Occipital lobe (tissue), 2 donors: Measurements from ENCODE around the gene DENND6B. TPM values are rescaled to one million over a fixed set of nuclear protein-coding genes. Genes with fewer than 3 reads are reported as not detected.
"Not testable (repeated sequence)": the region's sequence is repeated elsewhere in the genome, so short reads cannot be mapped to it uniquely, and the experiment has no call there.

Source experiments
- DNase-seq: peaks from one replicate; lab custom pipeline; 2025; lab: John Stamatoyannopoulos, UW
- total RNA-seq: library from RNA; depleted of rRNA; stranded (reverse); fragments of >200 nt; gene quantifications from one replicate; pipeline ENCODE4 v1.2.3, GENCODE V29; 2014

DENND6B gene
- total RNA-seq, 1 donor from 2014 or later = 16.5 TPM

DNA sequence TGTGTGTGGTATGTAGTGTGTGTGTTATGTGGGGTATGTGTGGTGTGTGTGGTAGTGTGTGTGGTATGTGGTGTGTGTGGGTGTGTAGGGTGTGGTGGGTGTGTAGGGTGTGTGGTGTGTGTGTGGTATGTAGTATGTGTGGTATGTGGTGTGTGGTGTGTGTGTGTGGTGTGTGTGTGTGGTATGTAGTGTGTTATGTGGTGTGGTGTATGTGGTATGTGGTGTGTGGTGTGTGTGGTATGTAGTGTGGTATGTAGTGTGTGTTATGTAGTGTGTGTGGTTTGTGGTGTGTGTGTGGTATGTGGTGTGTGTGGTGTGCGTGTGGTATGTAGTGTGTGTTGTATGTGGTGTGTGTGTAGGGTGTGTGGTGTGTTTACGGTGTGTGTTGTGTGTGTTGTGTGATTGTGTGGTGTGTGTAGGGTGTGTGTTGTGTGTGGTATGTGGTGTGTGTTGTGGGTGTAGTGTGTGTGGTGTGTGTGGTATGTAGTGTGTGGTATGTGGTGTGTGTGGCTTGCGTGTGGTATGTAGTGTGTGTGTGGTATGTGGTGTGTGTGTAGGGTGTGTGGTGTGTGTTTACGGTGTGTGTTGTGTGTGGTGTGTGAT, 12.1 kb upstream of the DENND6B start:
- no peak for DNase-seq

DNA sequence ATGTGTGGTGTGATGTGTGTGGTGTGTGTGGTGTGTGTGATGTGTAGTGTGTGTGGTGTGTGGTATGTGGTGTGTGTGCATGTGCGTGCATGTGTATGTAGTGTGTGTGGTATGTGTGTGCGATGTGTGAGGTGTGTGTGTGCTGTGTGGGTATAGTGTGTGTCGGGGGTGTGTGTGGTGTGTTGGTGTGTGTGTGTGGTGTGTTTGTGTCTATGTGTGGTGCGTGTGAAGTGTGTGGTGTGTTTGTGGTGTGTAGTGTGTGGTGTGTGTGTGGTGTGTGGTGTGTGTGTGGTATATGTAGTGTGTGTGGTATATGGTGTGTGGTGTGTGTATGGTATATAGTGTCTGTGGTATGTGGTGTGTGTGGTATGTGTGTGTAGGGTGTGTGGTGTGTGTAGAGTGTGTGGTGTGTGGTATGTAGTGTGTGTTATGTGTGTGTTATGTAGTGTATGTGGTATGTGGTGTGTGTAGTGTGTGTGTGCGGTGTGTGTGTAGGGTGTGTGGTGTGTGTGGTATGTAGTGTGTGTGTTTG, 11.3 kb upstream of the DENND6B start:
- no peak for DNase-seq

GRCh38 chr22:50337262-50338041, 10.6 kb upstream of the DENND6B start:
- no peak for DNase-seq

DNA sequence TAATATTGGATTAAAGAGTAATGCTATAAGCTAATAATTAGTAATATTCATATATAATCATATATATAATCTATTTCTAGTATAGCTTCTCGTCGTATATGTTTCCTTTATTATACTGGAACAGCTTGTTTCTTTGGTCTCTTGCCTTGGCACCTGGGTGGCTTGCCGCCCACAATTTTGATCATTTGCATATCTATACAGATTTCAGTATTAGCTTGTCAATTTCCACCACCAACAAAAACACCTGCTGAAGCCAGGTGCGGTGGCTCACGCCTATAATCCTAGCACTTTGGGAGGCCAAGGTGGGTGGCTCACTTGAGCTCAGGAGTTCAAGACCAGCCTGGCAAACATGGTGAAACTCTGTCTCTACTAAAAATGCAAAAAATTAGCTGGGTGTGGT, 7.6 kb upstream of the DENND6B start:
- DNase-seq = not testable (repeated sequence)

DNA sequence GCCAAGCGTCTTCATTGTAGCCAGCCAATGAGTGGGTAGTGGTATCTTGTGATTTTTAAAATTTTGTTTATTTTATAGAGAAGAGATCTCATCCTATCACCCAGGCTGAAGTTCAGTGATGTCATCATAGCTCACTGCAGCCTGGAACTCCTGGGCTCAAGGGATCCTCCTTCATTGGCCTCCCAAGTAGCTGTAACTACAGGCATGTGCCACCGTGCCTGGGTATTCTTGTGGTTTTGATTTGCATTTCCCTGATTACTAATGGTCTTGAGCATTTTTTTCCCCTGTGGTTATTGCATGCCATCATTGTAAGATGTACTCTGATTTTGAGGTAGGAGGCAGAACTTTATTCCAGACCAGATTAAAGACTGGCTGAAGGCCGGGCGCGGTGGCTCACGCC, 2.4 kb upstream of the DENND6B start:
- DNase-seq = no peak

DNA sequence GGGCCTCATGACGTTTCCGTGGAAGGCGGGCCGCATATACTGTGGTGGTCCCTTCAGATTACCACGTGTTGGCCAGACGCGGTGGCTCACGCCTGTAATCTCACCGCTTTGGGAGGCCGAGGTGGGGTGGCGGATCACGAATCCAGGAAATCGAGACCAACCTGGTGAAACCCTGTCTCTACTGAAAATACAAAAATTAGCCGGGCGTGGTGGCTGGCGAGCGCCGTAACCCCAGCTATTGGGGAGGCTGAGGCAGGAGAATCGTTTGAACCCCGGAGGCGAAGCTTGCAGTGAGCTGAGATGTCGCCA, 853 bp upstream of the DENND6B start:
- no peak for DNase-seq

- DNase-seq = no peak
These were observed 422 bp downstream of the DENND6B start for GRCh38 chr22:50326225-50326955.

GRCh38 chr22:50325444-50326224, 1.2 kb downstream of the DENND6B start:
- DNase-seq = no peak

- DNase-seq = no peak
These were observed 2.9 kb downstream of the DENND6B start for GRCh38 chr22:50323900-50324299.

GRCh38 chr22:50322382-50323104, 4.3 kb downstream of the DENND6B start:
- DNase-seq = not testable (repeated sequence)

DNA sequence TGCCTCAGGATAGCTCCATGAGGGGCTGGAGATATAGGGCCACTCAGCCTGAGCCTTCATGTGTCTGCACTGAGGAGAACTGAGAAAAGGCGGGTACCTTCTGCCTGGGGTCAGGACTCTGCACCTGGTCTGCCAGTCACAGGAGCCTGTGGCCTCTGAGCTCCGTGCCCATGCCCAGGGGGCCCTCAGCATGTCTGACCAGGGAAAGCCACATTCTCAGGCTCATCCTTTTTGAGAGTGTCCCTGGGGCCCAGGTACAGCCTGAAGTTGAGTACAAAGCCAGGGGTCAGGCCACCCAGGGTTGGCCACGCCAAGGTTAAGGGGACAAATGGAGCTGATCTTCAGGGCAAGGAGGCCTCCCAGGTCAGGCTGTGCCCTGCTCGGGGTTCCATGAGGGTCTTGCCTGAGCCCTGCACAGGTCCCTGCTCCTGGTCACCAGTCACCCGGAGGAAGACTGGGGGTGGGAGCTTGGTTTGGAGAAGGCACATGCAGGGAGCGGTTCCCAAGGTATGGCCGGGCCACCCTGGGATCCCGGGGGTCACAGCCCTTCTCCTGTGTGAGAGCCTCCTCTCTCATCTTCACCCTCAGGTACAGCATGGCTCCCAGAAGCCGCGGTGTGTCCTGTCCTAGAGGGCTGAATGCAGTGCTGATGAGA, 6.0 kb downstream of the DENND6B start:
- no peak for DNase-seq

GRCh38 chr22:50320116-50320515, 6.7 kb downstream of the DENND6B start:
- DNase-seq = no peak

DNA sequence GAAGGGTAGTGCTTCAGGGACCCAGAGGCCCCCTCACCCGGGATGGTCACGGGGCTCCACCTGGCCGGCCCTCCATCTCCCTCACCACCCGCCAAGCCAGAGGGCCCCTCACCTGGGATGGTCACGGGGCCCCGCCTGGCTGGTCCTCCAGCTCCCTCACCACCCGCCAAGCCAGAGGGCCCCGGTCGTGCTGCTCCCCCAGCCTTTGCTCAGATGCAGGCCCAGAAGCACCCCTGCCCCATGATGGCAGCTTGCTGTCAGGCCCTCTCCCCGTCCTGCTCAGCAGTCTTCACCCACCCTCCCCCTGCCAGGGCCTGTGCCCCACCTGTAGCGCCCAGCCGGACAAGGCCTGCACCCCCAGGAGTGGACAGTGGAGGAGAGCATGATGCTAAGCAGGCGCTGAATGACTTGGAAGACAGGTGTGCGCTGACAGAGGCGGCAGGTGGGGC, 7.3 kb downstream of the DENND6B start:
- DNase-seq = no peak

DNA sequence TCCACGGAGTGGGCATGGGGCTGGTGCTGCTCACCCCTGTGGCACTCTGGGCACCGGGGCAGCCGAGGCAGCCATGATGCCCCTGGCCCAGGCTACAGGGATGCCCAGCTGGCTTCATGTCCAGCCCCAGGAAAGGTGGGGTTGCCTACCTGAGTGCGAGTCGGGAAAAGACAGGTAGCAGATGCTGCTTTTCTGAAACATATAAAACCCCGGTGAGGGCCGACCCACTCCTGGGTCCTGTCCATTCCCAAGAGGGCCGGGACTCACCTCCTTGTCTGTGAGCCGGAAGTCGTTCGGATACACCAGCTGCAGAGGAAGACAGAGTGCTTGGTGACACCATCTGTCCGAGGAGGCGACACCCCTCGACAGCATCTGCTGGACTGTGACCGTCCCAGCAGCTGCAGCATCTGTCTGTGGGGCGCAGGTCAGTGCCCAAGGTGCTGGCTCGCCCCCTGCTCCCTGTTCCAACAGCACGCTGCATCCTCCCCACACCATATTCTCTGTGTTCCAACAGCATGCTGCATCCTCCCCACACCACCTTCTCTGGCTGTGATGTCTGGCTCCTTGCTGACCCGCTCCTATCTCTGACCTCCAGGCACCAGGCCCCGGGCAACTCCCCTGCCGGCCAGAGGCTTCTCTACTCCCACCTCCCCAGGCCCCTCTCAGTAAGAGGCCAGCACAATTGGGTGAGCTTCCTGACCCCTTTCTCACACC, 8.0 kb downstream of the DENND6B start:
- DNase-seq = no peak

DNA sequence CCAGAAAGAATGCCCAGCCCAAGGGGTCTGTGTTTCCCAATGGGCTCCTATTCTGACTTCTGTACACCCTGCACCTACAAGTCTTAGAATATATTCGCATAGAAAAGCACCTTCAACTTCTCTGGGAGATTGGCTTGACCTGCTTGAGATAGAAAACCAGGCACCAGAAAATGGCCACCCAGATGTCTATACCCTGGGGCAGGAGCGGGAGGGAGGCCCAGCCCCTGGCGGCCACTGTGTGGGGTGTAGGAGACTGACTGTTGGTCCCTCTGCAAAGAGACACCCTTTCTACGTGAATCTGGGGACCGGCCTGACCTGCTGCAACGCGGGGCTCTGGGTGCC, 8.5 kb downstream of the DENND6B start:
- DNase-seq = no peak

DNA sequence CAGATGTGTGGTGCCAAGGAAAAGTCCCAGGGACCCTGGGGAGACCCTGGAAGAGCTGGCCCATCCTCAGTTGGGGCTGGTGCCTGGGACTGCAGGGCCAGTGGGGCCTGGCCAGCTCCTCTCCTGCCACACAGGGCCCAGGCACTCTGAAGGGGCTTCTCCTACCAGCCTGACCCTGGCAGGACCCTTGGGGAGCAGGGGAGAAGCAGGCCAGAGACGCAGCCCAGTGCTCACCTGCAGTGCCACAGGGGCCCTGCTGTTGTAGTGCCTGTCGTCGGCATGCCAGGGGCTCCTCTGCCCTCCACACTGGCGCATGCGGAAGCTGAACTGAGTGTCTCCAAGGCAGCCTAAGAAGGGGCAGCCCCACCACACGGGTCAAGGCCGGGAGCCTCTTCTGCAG, 9.1 kb downstream of the DENND6B start:
- no peak for DNase-seq

GRCh38 chr22:50317178-50317577, 9.6 kb downstream of the DENND6B start:
- DNase-seq = no peak

GRCh38 chr22:50316114-50317065, 10.4 kb downstream of the DENND6B start:
- no peak for DNase-seq
